ENCODE results near the gene ANKRD13D. TPM values are rescaled to one million over a fixed set of nuclear protein-coding genes. Genes with fewer than 3 reads are reported as not detected.

ANKRD13D gene
- total RNA-seq, 1 donor from 2014 or later, result 54.7 TPM

DNA sequence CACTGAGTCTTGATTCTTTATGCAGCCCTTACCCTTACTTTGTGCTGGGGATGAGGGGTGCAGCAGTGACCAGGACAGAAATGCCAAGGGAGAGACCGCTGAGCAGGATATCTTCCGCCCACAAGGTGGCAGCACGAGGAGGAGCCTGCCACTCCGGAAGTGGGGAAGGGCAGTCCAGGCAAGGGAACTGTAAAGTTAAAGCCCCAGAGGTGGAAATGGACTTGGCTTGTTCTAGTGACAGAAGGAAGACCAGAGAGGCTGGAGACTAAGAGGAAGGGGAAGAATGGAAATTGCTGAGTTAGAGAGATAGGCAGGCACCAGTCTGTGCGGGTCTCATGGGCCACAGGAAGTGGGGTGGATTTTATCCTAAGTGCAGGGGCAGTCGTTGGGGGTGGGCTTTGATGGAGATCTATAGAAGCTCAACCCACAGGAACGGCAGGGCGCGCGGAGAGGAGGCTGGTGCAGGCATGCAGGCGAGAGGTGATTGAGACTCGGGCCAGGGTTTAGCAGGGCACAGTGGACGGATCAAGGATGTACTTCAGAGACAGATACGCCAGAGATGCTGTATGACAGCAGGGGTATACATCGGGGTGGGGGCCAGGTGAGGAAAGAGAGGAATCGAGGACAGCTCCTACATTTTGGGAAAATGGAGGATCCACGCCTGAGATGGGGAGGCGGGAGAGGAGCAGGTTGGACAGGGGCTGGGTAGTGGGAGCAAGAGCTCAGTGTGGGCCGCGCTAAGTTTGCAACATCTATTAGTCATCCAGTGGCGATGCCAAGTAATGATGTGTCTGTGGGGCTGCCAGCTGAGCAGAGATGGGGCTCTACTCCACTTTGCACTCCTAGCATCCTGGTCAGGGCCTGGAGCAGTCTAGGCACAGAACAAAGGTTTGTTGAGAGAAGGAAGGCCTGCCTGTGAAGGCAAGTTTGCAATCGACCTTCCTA, 26.1 kb upstream of the ANKRD13D start:
- no peaks in the 10 kb centered on the region for H3K36me3 ChIP-seq
- DNase-seq (ENCODE audit: low spot score in 2 of 2), result peak; percentile 44 to 92
- H3K4me1 ChIP-seq, result peaks cover 13 to 20% of the 10 kb centered on the region in 2 donors
- H3K27me3 ChIP-seq, result no peaks in the 10 kb centered on the region
- intact Hi-C loops (cut with DNase I), result loop anchor here (1.0 kb wide), 2 partner anchors 40 to 54 kb away; partner anchors contain the start of gene SSH3
- H3K9me3 ChIP-seq, result no peaks in the 10 kb centered on the region
- peak overlapping the region; percentile 27 to 39 for H3K27ac ChIP-seq
- TF ChIP-seq, protein P1, sequence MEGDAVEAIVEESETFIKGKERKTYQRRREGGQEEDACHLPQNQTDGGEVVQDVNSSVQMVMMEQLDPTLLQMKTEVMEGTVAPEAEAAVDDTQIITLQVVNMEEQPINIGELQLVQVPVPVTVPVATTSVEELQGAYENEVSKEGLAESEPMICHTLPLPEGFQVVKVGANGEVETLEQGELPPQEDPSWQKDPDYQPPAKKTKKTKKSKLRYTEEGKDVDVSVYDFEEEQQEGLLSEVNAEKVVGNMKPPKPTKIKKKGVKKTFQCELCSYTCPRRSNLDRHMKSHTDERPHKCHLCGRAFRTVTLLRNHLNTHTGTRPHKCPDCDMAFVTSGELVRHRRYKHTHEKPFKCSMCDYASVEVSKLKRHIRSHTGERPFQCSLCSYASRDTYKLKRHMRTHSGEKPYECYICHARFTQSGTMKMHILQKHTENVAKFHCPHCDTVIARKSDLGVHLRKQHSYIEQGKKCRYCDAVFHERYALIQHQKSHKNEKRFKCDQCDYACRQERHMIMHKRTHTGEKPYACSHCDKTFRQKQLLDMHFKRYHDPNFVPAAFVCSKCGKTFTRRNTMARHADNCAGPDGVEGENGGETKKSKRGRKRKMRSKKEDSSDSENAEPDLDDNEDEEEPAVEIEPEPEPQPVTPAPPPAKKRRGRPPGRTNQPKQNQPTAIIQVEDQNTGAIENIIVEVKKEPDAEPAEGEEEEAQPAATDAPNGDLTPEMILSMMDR (IDR thresholded peaks at IDR 0.05), result peak; percentile 80 to 92 (median 83)
- peak overlapping the region in 1 of 2 donors; percentile 21 for H3K4me3 ChIP-seq

DNA sequence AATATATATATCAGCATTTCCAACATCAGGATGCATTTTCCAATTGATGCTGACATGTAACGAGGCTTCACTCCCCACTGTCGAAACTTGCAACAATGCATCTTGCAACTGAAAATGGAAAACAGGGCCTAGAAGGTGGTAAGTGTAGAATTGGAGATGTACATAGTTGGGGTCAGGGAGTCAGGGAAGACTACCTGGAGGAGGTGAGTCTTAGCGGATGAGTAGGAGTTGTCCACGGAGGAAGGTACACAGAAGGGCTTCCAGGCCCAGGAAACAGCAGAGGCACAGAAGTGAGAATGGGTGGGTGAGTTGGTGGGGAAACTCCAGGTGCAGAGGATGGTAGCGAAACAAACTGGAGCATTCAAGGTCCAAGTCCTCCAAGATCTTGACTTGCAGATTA, 24.8 kb upstream of the ANKRD13D start:
- no peak for DNase-seq (ENCODE audit: low spot score in 2 of 2)
- intact Hi-C loops (cut with DNase I), result loop anchor here (2.0 kb wide), 1 partner anchor 119 kb away; no protein-coding TSS in a partner anchor

DNA sequence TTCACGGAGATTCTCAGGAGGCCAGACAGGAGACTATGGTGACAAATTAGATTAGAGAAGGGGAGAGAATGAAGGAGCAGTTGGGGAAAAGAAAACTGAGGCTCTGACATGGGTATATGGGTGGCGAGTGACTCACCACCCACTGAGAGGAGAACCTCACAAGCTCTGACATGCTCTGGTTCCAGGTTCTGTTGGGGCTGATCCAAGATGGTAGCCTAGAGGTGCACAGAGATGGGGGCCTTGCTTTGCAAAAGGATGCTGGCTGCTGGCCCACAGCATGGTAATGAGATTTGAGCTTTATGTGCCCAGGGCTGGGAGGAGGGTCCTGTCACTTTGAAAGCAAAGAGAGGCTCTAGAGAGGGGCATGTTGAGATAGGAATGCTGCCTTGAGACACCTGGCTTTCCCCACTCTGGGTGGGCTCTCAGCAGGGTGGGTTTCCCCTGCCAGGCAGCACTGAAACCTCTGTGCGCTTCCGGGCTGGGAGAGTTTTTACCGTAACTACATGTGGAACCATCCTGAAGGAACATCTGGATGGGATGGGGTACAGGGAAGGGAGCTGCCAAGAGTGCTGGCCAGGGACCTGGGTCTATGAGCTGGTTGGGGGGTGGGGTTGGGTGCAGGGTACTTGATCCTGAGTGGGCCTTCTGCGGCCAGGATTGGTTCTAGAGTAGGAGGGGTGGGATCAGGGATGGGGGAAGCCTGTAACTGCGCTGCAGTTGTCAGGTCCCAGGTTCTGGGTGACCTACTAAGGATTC, 24.0 kb upstream of the ANKRD13D start:
- H3K4me1 ChIP-seq, result peaks cover 32 to 34% of the 10 kb centered on the region in 2 donors
- H3K27me3 ChIP-seq, result no peaks in the 10 kb centered on the region
- TF ChIP-seq, protein P1 (IDR thresholded peaks at IDR 0.05), result no peak
- H3K27ac ChIP-seq, result peak overlapping the region; percentile 73 to 80
- no peaks in the 10 kb centered on the region for H3K36me3 ChIP-seq
- H3K9me3 ChIP-seq, result no peaks in the 10 kb centered on the region
- intact Hi-C loops (cut with DNase I), result loop anchor here (2.0 to 5.0 kb wide), 2 partner anchors 118 to 242 kb away; partner anchors contain the start of genes CDK2AP2 and PITPNM1
- H3K4me3 ChIP-seq, result no peak overlapping the region
- peak in 1 of 2 donors; percentile 57 for DNase-seq (ENCODE audit: low spot score in 2 of 2)

More for the DNA sequence above, 24.8 kb upstream of the ANKRD13D start:
- H3K27me3 ChIP-seq, result no peaks in the 10 kb centered on the region
- H3K9me3 ChIP-seq, result no peaks in the 10 kb centered on the region
- H3K36me3 ChIP-seq, result no peaks in the 10 kb centered on the region
- H3K27ac ChIP-seq, result no peak overlapping the region
- H3K4me3 ChIP-seq, result no peak overlapping the region
- TF ChIP-seq, protein P1 (IDR thresholded peaks at IDR 0.05), result no peak
- peaks cover 24 to 26% of the 10 kb centered on the region in 2 donors for H3K4me1 ChIP-seq

DNA sequence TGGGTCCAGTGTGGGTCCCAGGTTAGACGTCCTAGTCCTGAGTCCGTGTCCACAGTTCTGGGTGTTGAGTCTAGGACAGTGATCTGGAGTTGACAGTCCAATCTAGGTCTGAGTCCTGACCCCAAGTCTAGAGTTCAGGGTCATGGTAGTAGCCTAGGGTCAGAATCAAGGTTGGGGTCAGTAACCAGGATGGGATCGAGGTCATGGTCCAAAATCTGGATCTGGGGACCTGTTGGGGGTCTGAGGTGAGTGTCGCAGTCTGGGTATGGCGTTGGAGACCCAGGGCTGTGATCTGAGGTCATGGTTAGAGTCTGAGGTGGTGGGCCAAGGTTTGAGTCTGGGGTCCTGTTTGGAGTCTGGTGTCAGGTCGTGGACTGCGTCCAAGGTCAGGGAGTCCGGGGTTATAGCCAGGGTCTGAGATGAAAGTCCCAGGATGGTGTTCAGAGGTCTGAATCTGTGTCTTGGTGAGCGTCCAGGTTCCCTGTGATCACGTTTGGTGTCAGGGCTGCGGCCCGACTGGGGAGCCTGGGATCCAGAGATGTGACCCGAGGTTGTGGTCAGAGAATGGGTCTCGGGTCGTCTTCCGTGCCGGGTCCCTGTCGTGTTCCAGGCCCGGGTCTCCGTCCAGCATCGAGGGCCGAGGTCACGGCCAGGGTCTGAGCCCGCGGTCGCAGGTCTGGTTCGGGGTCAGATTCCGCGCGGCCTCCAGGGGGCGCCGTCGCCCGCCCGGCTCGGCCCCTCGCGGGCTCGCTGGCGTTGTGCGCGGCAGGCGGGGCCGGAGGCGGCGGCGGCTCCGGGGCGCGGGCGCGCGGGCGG, 23.3 kb upstream of the ANKRD13D start:
- H3K27ac ChIP-seq, result peak overlapping the region; percentile 73 to 80
- peaks cover 39 to 42% of the 10 kb centered on the region in 2 donors for H3K4me1 ChIP-seq
- DNase-seq (ENCODE audit: low spot score in 2 of 2), result peak in 1 of 2 donors; percentile 85
- no peaks in the 10 kb centered on the region for H3K9me3 ChIP-seq
- H3K4me3 ChIP-seq, result peak overlapping the region; percentile 23 to 39
- no peaks in the 10 kb centered on the region for H3K36me3 ChIP-seq
- intact Hi-C loops (cut with DNase I), result loop anchor here (1.0 to 5.0 kb wide), 4 partner anchors 23 to 241 kb away; partner anchors contain the start of genes ANKRD13D, CDK2AP2 and PITPNM1
- no peaks in the 10 kb centered on the region for H3K27me3 ChIP-seq
- TF ChIP-seq, protein P1 (IDR thresholded peaks at IDR 0.05), result peak; percentile 61 to 95 (median 72)

All from ascending aorta (tissue), 2 donors.